Osteoblast (primary cell): ENCODE results near the gene SRSF2. TPM values are rescaled to one million over a fixed set of nuclear protein-coding genes. Genes with fewer than 3 reads are reported as not detected.
A peak's percentile ranks its signal among the peaks of the same experiment; 100 is the strongest.

ENCODE experiments used
- DNase-seq: peaks from one replicate; pipeline ENCODE4 v3.0.0; 2011; ENCODE audit warnings: low spot score, mixed read lengths; ENCODE audit not compliant: insufficient read length; ENCODE audit errors: missing footprints
- H2AFZ ChIP-seq: 2 replicates; pipeline ENCODE4 v1.6.0; 2011; ENCODE audit warnings: mild to moderate bottlenecking, low read length
- H3K27ac ChIP-seq: 2 replicates; pipeline ENCODE4 v1.5.1; 2011; ENCODE audit warnings: mild to moderate bottlenecking, low read depth, low read length, moderate library complexity
- H3K27me3 ChIP-seq: 2 replicates; pipeline ENCODE4 v1.6.0; 2012; ENCODE audit warnings: mild to moderate bottlenecking, control low read depth, inconsistent platforms, low read length, moderate library complexity; ENCODE audit not compliant: insufficient read depth
- H3K36me3 ChIP-seq: 2 replicates; pipeline ENCODE4 v1.5.1; 2011; ENCODE audit warnings: mild to moderate bottlenecking, low read length, control low read depth, moderate library complexity; ENCODE audit not compliant: insufficient read depth
- H3K4me1 ChIP-seq: 2 replicates; pipeline ENCODE4 v1.5.1; 2011; ENCODE audit warnings: mild to moderate bottlenecking, low read length, control low read depth, moderate library complexity; ENCODE audit not compliant: insufficient read depth
- H3K4me2 ChIP-seq: 2 replicates; pipeline ENCODE4 v1.6.0; 2011; ENCODE audit warnings: mild to moderate bottlenecking, low read length; ENCODE audit not compliant: insufficient read depth
- H3K4me3 ChIP-seq: fragments of 200-600 bp; sonication (generic); 3 replicates; pipeline ENCODE4 v1.5.1; 2012; ENCODE audit warnings: mild to moderate bottlenecking, low read length, inconsistent platforms; ENCODE audit not compliant: insufficient read depth
- H3K79me2 ChIP-seq: 2 replicates; pipeline ENCODE4 v1.6.0; 2012; ENCODE audit warnings: mild to moderate bottlenecking, low read length, control low read depth, inconsistent platforms; ENCODE audit not compliant: insufficient read depth
- H3K9me3 ChIP-seq: 2 replicates; pipeline ENCODE4 v1.5.1; 2011; ENCODE audit warnings: low read depth, low read length, control low read depth
- H4K20me1 ChIP-seq: 2 replicates; pipeline ENCODE4 v1.6.0; 2012; ENCODE audit warnings: mild to moderate bottlenecking, low read length, control low read depth; ENCODE audit not compliant: insufficient read depth
- CTCF ChIP-seq: IDR thresholded peaks from 2 replicates; pipeline ENCODE4 v1.5.1; 2011; ENCODE audit warnings: mild to moderate bottlenecking, low read depth, low read length, moderate library complexity; ENCODE audit errors: extremely low read depth
- total RNA-seq: library from RNA; depleted of rRNA; stranded (reverse); fragments of >200 nt; gene quantifications from 2 replicates; pipeline ENCODE4 v1.2.3, GENCODE V29; 2012

SRSF2 gene
- total RNA-seq, 1 donor, result 102 TPM

GRCh38 chr17:76726776-76727718, 10.1 kb downstream of the SRSF2 start, which contains the start of gene METTL23:
Gene METTL23 (plus strand): TSS chr17:76726839. CDS start chr17:76729711, 2,872 bp downstream.
- H3K4me1 ChIP-seq, result peaks cover 31% of the 10 kb centered on the region
- H3K36me3 ChIP-seq, result peaks cover 50% of the 10 kb centered on the region
- H3K79me2 ChIP-seq, result peaks cover 88% of the 10 kb centered on the region

GRCh38 chr17:76726231-76726775, 10.8 kb downstream of the SRSF2 start, which contains the start of gene JMJD6:
Gene JMJD6 (minus strand): TSS chr17:76726606. CDS start chr17:76726475, 131 bp downstream.
- DNase-seq, result peak; percentile 98
- H3K79me2 ChIP-seq, result peaks cover 88% of the 10 kb centered on the region
- H2AFZ ChIP-seq, result peak within 1 kb of the TSS; percentile 70
- TF ChIP-seq CTCF, result no peak
- peaks cover 54% of the 10 kb centered on the region for H3K36me3 ChIP-seq
- H3K4me1 ChIP-seq, result peaks cover 31% of the 10 kb centered on the region
- peaks cover 31% of the 10 kb centered on the region for H4K20me1 ChIP-seq
- peak within 1 kb of the TSS; percentile 97 for H3K4me2 ChIP-seq
- no peaks in the 10 kb centered on the region for H3K9me3 ChIP-seq
- no peaks in the 10 kb centered on the region for H3K27me3 ChIP-seq
- peak within 1 kb of the TSS; percentile 96 for H3K27ac ChIP-seq
- H3K4me3 ChIP-seq, result peak within 1 kb of the TSS; percentile 96

More at GRCh38 chr17:76726776-76727718, 10.1 kb downstream of the SRSF2 start, which contains the start of gene METTL23:
- DNase-seq, result peak; percentile 87
- peak within 1 kb of the TSS; percentile 96 for H3K4me3 ChIP-seq
- TF ChIP-seq CTCF, result peak; percentile 57
- no peaks in the 10 kb centered on the region for H3K27me3 ChIP-seq
- peak within 1 kb of the TSS; percentile 70 for H2AFZ ChIP-seq
- H3K4me2 ChIP-seq, result peak within 1 kb of the TSS; percentile 97
- peaks cover 31% of the 10 kb centered on the region for H4K20me1 ChIP-seq
- peak within 1 kb of the TSS; percentile 96 for H3K27ac ChIP-seq
- no peaks in the 10 kb centered on the region for H3K9me3 ChIP-seq

GRCh38 chr17:76725580-76726230, 11.4 kb downstream of the SRSF2 start:
- H3K4me1 ChIP-seq, result peaks cover 31% of the 10 kb centered on the region
- H4K20me1 ChIP-seq, result peaks cover 31% of the 10 kb centered on the region
- no peaks in the 10 kb centered on the region for H3K9me3 ChIP-seq
- H3K36me3 ChIP-seq, result peaks cover 57% of the 10 kb centered on the region
- peaks cover 91% of the 10 kb centered on the region for H3K79me2 ChIP-seq
- no peaks in the 10 kb centered on the region for H3K27me3 ChIP-seq
- no peak for TF ChIP-seq CTCF
- H3K4me2 ChIP-seq, result peak overlapping the region; percentile 92
- DNase-seq, result peak; percentile 84
- peak overlapping the region; percentile 41 for H2AFZ ChIP-seq
- H3K4me3 ChIP-seq, result peak overlapping the region; percentile 96
- peak overlapping the region; percentile 94 for H3K27ac ChIP-seq
